ENCODE results near the gene VAMP2. TPM values are rescaled to one million over a fixed set of nuclear protein-coding genes. Genes with fewer than 3 reads are reported as not detected.

VAMP2 gene
- total and polyA plus RNA-seq, 10 of the 15 experiments (the other 5 are each of a cell fraction or from before 2014, with no cell fraction given): 3.0 to 35.2 (median 25.0) TPM

- peak; percentile 69 for TF ChIP-seq ZNF384 (IDR thresholded peaks at IDR 0.05; ENCODE audit: borderline replicate concordance, low read depth, low read length)
- TF ChIP-seq ZNF687 (IDR thresholded peaks at IDR 0.05): 0 out of 2 replicates have a peak, but pooled peaks have one; percentile 33
- 0 out of 2 replicates have a peak, but pooled peaks have one; percentile 51 for TF ChIP-seq GATAD2B (conservative IDR thresholded peaks at IDR 0.05; ENCODE audit: low read depth)
- TF ChIP-seq BCLAF1 (IDR thresholded peaks at IDR 0.05): no peak
- peak; percentile 77; the same call in 1 of the 2 replicates for TF ChIP-seq SMARCA5 (IDR thresholded peaks at IDR 0.05)
- TF ChIP-seq RB1 (IDR thresholded peaks at IDR 0.05; ENCODE audit: borderline replicate concordance): peak; percentile 30; the same call in 1 of the 2 replicates
- peak; percentile 13; the same call in 1 of the 2 replicates for TF ChIP-seq RUNX3 (IDR thresholded peaks at IDR 0.05; ENCODE audit: low read length)
- TF ChIP-seq MLLT1 (IDR thresholded peaks at IDR 0.05): peak; percentile 81
- TF ChIP-seq SUPT20H (IDR thresholded peaks at IDR 0.05; ENCODE audit: borderline replicate concordance, control insufficient read depth, low read depth, low read length): no peak
- TF ChIP-seq USF1 (IDR thresholded peaks at IDR 0.05; ENCODE audit: borderline replicate concordance, extremely low read length, insufficient read depth, low read depth, low read length): no peak
- TF ChIP-seq CBFB (IDR thresholded peaks at IDR 0.05; ENCODE audit: low read depth): no peak
Observed at GRCh38 chr17:8126491-8127066, 36.2 kb downstream of the VAMP2 start (continued).

Data from GM12878 (cell line).